Prostate gland (tissue), 2 donors: ENCODE measurements around the gene POLDIP2.

Experiments
- POLR2A ChIP-seq: fragments of 450-650 bp; IDR thresholded peaks from one replicate; pipeline ENCODE4 v1.6.1; 2016; ENCODE audit warnings: antibody characterized with exemption, mild to moderate bottlenecking
- POLR2AphosphoS5 ChIP-seq: sonication (generic); formaldehyde crosslinking; IDR thresholded peaks from one replicate; pipeline ENCODE4 v1.6.1; 2017; ENCODE audit warnings: antibody characterized with exemption
- TF ChIP-seq, protein P1 (sequence below), 4 experiments: fragments of 200-600 bp in 2 of 4; fragments of 450-650 bp in 2 of 4; sonication (generic) in 2 of 4; IDR thresholded peaks; 1 replicate in 3 of 4; 2 replicates in 1 of 4; pipeline ENCODE4 v1.5.1; 2016 to 2019; ENCODE audit warnings: antibody characterized with exemption in 4 of 4, mild to moderate bottlenecking in 2 of 4, moderate library complexity in 2 of 4

DNA sequence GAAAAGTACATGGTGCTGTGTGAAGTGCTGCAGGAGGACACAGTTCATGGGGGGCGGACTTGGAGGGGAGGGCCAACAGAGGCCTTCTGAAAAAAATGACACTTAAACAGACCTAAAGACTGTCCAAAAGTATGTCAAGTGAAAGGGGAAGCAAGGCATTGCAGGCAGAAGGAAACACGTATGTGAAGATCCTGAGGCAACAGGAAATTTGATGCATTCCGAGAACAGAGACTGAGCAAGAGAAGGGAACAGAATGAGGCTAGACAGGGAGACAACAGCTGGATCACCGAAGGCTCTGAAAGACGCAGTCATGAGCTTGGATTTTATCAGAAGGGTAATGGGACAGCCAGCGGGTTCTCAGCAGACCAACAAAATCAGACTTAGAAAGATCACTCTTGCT, 23.2 kb downstream of the POLDIP2 start:
- TF ChIP-seq, protein P1, sequence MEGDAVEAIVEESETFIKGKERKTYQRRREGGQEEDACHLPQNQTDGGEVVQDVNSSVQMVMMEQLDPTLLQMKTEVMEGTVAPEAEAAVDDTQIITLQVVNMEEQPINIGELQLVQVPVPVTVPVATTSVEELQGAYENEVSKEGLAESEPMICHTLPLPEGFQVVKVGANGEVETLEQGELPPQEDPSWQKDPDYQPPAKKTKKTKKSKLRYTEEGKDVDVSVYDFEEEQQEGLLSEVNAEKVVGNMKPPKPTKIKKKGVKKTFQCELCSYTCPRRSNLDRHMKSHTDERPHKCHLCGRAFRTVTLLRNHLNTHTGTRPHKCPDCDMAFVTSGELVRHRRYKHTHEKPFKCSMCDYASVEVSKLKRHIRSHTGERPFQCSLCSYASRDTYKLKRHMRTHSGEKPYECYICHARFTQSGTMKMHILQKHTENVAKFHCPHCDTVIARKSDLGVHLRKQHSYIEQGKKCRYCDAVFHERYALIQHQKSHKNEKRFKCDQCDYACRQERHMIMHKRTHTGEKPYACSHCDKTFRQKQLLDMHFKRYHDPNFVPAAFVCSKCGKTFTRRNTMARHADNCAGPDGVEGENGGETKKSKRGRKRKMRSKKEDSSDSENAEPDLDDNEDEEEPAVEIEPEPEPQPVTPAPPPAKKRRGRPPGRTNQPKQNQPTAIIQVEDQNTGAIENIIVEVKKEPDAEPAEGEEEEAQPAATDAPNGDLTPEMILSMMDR (IDR thresholded peaks at IDR 0.05), result no peak
- TF ChIP-seq POLR2A, result no peak
- TF ChIP-seq POLR2AphosphoS5, result no peak
